GM15510 (cell line): Measurements from ENCODE around the gene USP54.

ENCODE experiments used
- POLR2A ChIP-seq: IDR thresholded peaks from 3 replicates; pipeline ENCODE4 v1.6.1; 2011; ENCODE audit warnings: borderline replicate concordance; ENCODE audit not compliant: insufficient read length; ENCODE audit errors: extremely low read depth

The USP54 gene

GRCh38 chr10:73590881-73591799 lies at the start of gene USP54:
USP54 (minus strand) TSS chr10:73591342; CDS start chr10:73575658, 15,684 bp downstream.
- TF ChIP-seq POLR2A = no peak

GRCh38 chr10:73639286-73639685 lies 48.1 kb upstream of the USP54 start:
- TF ChIP-seq POLR2A = no peak

- TF ChIP-seq POLR2A = no peak
Observed at GRCh38 chr10:73635781-73636180, 44.6 kb upstream of the USP54 start.

- TF ChIP-seq POLR2A = no peak
Observed at GRCh38 chr10:73634421-73634820, 43.3 kb upstream of the USP54 start.

- TF ChIP-seq POLR2A = no peak
Observed at GRCh38 chr10:73629165-73629564, 38.0 kb upstream of the USP54 start.

GRCh38 chr10:73628405-73628804 lies 37.3 kb upstream of the USP54 start:
- no peak for TF ChIP-seq POLR2A

- no peak for TF ChIP-seq POLR2A
Observed at GRCh38 chr10:73627300-73627699, 36.2 kb upstream of the USP54 start.

GRCh38 chr10:73625884-73626752 lies 35.0 kb upstream of the USP54 start:
- peak; percentile 85 for TF ChIP-seq POLR2A

- no peak for TF ChIP-seq POLR2A
Observed at GRCh38 chr10:73625004-73625883, 34.1 kb upstream of the USP54 start.

- no peak for TF ChIP-seq POLR2A
Observed at GRCh38 chr10:73623056-73623455, 31.9 kb upstream of the USP54 start.

- TF ChIP-seq POLR2A = no peak
Observed at GRCh38 chr10:73614720-73615119, 23.6 kb upstream of the USP54 start.

- TF ChIP-seq POLR2A = no peak
Observed at GRCh38 chr10:73609116-73609515, 18.0 kb upstream of the USP54 start.

GRCh38 chr10:73601486-73601921 lies 10.4 kb upstream of the USP54 start:
- no peak for TF ChIP-seq POLR2A

GRCh38 chr10:73597346-73597745 lies 6.2 kb upstream of the USP54 start:
- TF ChIP-seq POLR2A = no peak
